IPS-11a (cell line): Measurements from ENCODE around the gene JARID2.

Experiments
- H3K4me3 ChIP-seq: one replicate; pipeline ENCODE4 v1.5.1; 2013; ENCODE audit warnings: low read depth, low read length, control low read depth

JARID2 gene

GRCh38 chr6:15515226-15515625, 269.4 kb downstream of the JARID2 start:
- no peak overlapping the region for H3K4me3 ChIP-seq

GRCh38 chr6:15515660-15516375, 269.9 kb downstream of the JARID2 start:
- H3K4me3 ChIP-seq = no peak overlapping the region

GRCh38 chr6:15516378-15516777, 270.5 kb downstream of the JARID2 start:
- no peak overlapping the region for H3K4me3 ChIP-seq

- H3K4me3 ChIP-seq = no peak overlapping the region
Observed at GRCh38 chr6:15516923-15517560, 271.2 kb downstream of the JARID2 start.

- no peak overlapping the region for H3K4me3 ChIP-seq
Observed at GRCh38 chr6:15517600-15517999, 271.7 kb downstream of the JARID2 start.

- H3K4me3 ChIP-seq = no peak overlapping the region
Observed at GRCh38 chr6:15518057-15518456, 272.2 kb downstream of the JARID2 start.

- no peak overlapping the region for H3K4me3 ChIP-seq
Observed at GRCh38 chr6:15518878-15519277, 273.0 kb downstream of the JARID2 start.

- no peak overlapping the region for H3K4me3 ChIP-seq
Observed at GRCh38 chr6:15519681-15520080, 273.8 kb downstream of the JARID2 start.

- no peak overlapping the region for H3K4me3 ChIP-seq
Observed at GRCh38 chr6:15520626-15521203, 274.8 kb downstream of the JARID2 start.

- no peak overlapping the region for H3K4me3 ChIP-seq
Observed at GRCh38 chr6:15521582-15521981, 275.7 kb downstream of the JARID2 start.

- H3K4me3 ChIP-seq = no peak overlapping the region
Observed at GRCh38 chr6:15522026-15522425, 276.2 kb downstream of the JARID2 start.

- H3K4me3 ChIP-seq = no peak overlapping the region
Observed at GRCh38 chr6:15522427-15522826, 276.6 kb downstream of the JARID2 start.

- no peak overlapping the region for H3K4me3 ChIP-seq
Observed at GRCh38 chr6:15522856-15523529, 277.1 kb downstream of the JARID2 start.

- H3K4me3 ChIP-seq = no peak overlapping the region
Observed at GRCh38 chr6:15523679-15524630, 278.1 kb downstream of the JARID2 start.

- no peak overlapping the region for H3K4me3 ChIP-seq
Observed at GRCh38 chr6:15524861-15525401, 279.1 kb downstream of the JARID2 start.

GRCh38 chr6:15526212-15526701, 280.4 kb downstream of the JARID2 start:
- no peak overlapping the region for H3K4me3 ChIP-seq

GRCh38 chr6:15527838-15528617, 282.2 kb downstream of the JARID2 start:
- no peak overlapping the region for H3K4me3 ChIP-seq

GRCh38 chr6:15528870-15529269, 283.0 kb downstream of the JARID2 start:
- H3K4me3 ChIP-seq = no peak overlapping the region

GRCh38 chr6:15530411-15530810, 284.5 kb downstream of the JARID2 start:
- no peak overlapping the region for H3K4me3 ChIP-seq
